HG03460 (cell line): Measurements from ENCODE around the gene UTS2.

Experiments used
- ATAC-seq: cut with Tn5 transposase; IDR thresholded peaks from one replicate; pipeline ENCODE4 v1.9.1; 2021; ENCODE audit not compliant: unreplicated experiment

The UTS2 gene

GRCh38 chr1:7863756-7864328, 11.0 kb upstream of the UTS2 start:
- no peak for ATAC-seq

- no peak for ATAC-seq
Measured at GRCh38 chr1:7862211-7863060, 9.6 kb upstream of the UTS2 start.

- ATAC-seq, result no peak
Measured at GRCh38 chr1:7861452-7861851, 8.6 kb upstream of the UTS2 start.

DNA sequence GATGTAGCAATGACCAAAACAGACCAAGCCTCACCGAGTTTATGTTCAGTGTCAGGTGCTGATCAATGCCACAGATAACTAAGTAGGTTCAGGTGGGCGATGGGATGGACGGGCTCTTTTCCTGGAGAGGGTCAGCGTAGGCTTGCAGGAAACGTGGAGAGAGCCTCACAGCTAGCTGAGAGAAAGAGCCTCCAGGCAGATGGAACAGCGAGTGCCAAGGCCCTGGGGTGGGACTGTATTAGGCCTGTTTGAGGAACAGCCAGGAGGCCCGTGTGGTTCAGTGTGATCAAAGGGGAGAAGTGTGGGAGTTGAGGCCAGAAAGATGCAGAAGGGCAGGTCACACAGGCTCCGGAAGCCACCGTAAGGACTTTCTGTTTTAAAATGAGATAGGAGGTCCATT, 7.3 kb upstream of the UTS2 start:
- no peak for ATAC-seq

DNA sequence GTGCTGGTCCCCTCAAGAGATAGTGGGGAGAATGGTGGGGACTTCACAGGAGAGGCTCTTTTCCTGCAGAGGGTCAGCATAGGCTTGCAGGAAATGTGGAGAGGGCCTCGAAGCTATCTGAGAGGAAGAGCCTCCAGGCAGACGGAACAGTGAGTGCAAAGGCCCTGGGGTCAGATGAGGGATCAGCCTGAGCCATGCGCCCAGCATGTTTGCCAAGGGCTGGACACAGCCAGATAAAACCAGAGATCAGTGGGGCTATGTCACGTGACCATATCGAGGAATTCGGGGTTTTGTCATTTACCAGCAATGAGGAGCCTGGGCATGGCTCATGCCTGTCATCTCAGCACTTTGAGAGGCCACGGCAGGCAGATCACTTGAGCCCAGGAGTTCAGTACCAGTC, 6.5 kb upstream of the UTS2 start:
- ATAC-seq, result no peak

- ATAC-seq, result no peak
Measured at GRCh38 chr1:7857985-7858384, 5.1 kb upstream of the UTS2 start.

DNA sequence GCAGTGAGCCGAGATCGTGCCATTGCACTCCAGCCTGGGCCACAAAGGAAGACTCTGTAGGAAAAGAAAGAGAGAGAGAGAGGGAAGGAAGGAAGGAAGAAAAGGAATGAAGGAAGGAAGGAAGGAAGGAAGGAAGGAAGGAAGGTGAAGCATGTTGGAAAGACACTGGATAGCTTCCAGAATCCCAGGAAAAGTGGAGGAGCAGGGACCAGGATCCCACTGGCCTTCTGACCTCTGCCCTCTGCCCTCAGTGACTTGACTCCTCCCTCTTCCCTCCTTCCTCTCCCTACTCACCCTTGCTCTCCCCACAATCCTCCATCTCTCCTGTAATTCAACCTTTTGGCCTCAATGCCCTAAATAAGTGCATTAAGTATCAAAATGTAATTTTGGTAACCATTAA, 4.1 kb upstream of the UTS2 start:
- ATAC-seq, result no peak

DNA sequence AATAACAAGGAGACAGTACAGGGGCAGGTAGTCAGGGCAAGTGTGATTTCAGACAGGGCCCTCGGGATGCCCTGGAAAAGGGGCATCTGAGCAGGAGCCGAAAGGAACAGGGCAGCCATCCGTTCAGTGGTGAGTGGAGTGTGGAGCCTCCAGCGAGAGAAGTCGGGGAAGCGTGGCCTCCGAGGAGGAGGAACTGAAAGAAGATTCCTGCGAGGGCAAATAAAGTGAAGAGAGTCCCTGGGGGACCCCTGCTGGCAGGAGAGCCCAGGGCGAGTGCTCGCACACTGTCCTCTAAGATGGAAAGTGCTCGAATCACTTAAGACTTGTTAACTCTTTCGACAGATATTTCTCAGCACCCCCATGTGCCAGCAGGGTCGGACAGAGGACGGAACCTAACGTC, 3.5 kb upstream of the UTS2 start:
- ATAC-seq, result no peak

- ATAC-seq, result no peak
Measured at GRCh38 chr1:7853684-7854026, 790 bp upstream of the UTS2 start.

DNA sequence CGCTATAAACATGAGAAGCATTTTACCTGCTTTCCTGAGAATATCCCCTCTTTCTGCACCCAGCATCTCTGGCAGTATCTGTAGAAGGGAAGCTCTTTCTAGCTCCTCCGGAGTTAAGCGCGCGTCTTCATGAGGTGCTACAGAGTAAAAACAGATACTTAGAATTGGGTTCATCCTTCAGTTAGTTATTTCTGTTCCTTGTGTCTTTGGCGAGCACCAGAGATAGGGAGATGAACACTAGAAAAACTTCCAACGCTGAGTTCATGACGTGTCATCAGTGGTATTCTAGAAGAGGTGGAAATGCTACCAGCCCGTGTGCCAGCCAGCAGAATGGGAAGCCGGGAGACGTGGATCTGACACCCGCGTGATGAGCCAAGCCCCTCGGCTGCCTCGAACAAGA, 2.1 kb downstream of the UTS2 start:
- no peak for ATAC-seq

DNA sequence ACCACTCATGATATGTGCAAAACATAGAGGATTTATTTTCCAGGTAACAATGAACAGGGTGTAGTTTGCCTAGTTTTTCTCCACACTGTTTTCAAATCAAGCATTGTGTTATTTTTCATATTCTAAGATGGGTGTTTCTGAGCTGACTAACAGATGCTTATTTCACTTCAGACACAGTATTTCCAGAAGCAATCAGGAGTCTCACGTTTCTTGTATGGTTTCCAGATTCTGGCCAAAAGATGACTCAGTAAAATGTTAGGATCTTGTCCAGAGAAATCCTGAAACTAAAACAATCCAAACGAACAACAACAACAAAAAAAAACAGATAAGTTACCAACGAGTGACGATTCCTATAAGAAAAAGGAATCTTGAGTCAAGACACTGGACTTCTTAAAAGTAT, 5.3 kb downstream of the UTS2 start:
- ATAC-seq, result no peak

DNA sequence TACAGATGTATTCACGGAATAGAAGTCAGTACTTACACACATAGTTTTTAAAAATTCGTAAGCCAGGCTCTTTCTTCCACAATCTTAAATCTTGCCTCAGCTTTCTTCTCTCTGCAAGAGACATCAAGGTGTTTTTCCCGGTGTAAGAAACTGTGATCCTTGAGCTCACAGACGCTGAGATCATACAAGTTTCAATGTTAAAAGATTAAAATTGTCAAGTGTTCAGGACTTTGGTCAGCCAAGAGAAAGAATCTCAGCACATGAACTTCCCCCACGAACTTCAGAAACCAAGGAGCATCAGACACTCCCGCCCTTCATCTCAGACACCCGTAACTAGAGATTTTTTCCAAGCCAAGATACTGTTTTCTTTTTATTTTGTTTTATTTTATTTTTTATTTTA, 6.2 kb downstream of the UTS2 start:
- no peak for ATAC-seq

- ATAC-seq, result no peak
Measured at GRCh38 chr1:7845761-7846160, 7.1 kb downstream of the UTS2 start.

GRCh38 chr1:7842517-7842916, 10.3 kb downstream of the UTS2 start:
- no peak for ATAC-seq

DNA sequence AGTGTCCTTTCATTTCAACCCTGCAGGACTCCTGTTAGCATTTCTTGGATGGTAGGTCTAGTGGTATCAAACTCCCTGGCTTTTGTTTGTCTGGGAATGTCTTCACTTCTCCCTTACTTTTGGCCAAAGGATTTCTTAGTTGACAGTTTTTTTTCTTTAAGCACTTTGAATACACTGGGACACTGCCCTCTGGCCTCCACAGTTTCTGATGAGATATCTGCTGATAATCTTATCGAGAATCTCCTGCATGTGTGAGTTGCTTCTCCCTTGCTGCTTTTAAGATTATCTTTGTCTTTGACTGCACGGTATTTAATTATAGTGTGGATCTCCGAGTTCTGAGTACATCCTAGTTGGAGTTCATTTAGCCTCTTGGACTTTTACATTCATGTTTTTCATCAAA, 13.3 kb downstream of the UTS2 start:
- no peak for ATAC-seq

GRCh38 chr1:7838714-7839113, 14.2 kb downstream of the UTS2 start:
- no peak for ATAC-seq

GRCh38 chr1:7833035-7833434, 19.8 kb downstream of the UTS2 start:
- no peak for ATAC-seq

DNA sequence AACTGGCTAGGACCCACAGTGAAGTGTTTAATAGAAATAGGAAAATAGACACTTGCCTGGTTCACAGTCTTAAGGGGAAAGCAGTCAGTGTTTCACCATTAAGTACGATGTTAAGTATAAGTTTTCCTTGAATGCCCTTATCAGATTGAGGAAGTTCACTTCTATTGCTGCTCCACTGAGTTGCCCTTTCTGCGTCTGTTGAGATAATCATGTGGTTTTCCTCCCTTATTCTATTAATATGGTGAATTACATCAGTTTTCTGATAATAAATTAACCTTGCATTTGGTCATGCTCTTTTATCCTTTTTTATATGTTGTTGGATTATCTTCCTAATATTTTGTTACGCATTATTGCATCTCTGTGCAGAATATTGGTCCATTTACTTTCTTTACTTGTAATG, 21.4 kb downstream of the UTS2 start:
- ATAC-seq, result no peak

GRCh38 chr1:7827126-7827955, 25.5 kb downstream of the UTS2 start:
- no peak for ATAC-seq

GRCh38 chr1:7826363-7826762, 26.5 kb downstream of the UTS2 start:
- no peak for ATAC-seq

GRCh38 chr1:7824701-7825100, 28.2 kb downstream of the UTS2 start:
- ATAC-seq, result no peak

DNA sequence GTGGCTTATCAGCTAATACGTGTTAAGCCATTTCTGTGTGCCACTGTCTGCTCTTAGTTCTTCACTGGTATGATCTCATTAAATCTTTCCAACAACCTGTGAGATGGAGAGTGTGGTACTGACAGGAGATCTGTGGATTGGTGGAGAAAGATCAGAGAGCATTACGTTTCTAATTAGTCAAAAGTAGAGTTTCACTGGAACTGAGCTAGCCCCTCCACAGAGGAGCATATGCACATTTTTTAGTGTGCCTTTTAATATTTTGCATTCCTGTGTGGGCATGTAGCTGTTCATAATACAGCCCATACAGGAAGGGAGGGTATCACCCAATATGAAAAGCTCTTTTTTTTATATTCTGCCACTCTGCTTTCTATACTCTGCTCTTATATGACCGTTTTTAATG, 31.6 kb downstream of the UTS2 start:
- no peak for ATAC-seq
